Measurements from ENCODE around the gene STX10.
A peak's percentile ranks its signal among the peaks of the same experiment; 100 is the strongest.
"Not testable (repeated sequence)": the region's sequence is repeated elsewhere in the genome, so short reads cannot be mapped to it uniquely, and the experiment has no call there.

The STX10 gene, protein sequence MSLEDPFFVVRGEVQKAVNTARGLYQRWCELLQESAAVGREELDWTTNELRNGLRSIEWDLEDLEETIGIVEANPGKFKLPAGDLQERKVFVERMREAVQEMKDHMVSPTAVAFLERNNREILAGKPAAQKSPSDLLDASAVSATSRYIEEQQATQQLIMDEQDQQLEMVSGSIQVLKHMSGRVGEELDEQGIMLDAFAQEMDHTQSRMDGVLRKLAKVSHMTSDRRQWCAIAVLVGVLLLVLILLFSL

DNA sequence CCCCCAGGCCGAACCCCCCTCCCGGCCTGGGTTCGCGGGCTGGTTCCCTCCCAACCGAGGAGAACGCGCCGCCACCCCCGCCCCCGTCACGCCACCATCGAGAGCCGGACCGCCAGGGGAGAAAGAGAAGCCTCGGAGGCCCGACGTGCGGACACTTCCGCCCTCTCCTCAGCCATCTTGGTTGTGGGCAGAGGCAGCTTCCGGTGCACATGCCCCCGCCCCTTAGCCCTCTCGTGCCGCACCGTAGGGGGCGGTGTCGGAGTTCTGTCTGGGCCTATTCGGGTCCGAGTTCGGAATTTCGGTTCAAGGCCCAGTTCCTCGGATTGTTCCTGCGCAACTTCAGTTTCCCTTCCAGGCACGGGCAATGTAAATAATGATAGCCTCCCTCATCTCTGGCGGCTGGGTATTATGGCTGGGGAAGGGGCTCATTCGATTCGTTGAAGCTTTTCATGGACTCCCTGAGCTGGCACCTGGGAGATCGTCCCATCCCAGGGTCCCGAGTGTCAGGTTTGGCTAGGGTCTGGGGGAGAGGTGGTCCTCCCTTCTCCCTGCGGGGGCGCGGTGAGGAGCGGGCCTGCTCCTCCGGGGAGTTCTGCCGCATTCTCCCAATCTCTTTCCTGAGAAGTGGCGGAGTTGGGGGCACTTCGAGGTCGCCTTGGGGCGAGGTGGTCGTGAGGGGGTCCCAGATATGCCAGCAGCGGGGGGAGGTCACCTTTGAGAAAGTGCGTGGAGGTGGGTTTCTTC, at the start of gene STX10, which contains the start of gene IER2:
STX10 (minus strand) TSS at position 189 of the 744 bp plus-strand sequence. CDS start 202 bp downstream, outside the sequence.
IER2 (plus strand) TSS at position 225 of the 744 bp plus-strand sequence. CDS start 2,776 bp downstream, outside the sequence.
- H3K27me3 ChIP-seq (ENCODE audit: control insufficient read depth, insufficient read depth, low read length) = no peaks in the 10 kb centered on the region
- no peaks in the 10 kb centered on the region for H3K4me1 ChIP-seq (ENCODE audit: control insufficient read depth, insufficient read depth, low read length)
- peaks cover 15% of the 10 kb centered on the region for H3K36me3 ChIP-seq (ENCODE audit: control insufficient read depth, insufficient read depth, low read length)
- H3K4me3 ChIP-seq (ENCODE audit: low read depth, low read length) = peak within 1 kb of the TSS; percentile 89
- no peaks in the 10 kb centered on the region for H3K9me3 ChIP-seq (ENCODE audit: control insufficient read depth, insufficient read depth, low read length)
- peak within 1 kb of the TSS; percentile 96 for H3K9ac ChIP-seq (ENCODE audit: low read depth, low read length)

DNA sequence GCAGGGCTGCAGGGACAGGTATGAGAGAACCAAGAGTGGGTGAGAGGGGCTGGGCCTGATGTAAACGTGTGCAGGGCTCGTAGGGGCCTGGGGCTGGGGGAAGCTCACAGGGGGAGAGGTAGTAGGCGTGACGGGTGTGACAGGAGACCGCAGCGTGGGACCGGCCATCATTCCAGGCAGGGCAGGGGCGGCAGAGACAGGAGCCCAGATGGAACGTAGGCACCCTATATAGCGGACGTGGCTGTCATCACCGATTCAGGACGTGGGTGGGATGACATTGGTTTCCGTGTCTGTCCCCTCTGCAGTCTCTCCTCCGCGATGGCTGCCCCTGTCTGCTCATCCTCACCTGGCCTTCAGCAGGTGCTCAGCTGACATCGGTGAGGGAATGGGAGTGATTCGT, 48.5 kb upstream of the STX10 start:
- no peak overlapping the region for H3K9ac ChIP-seq (ENCODE audit: low read depth, low read length)
- H3K4me3 ChIP-seq (ENCODE audit: low read depth, low read length) = no peak overlapping the region
- H3K9me3 ChIP-seq (ENCODE audit: control insufficient read depth, insufficient read depth, low read length) = no peaks in the 10 kb centered on the region
- H3K36me3 ChIP-seq (ENCODE audit: control insufficient read depth, insufficient read depth, low read length) = no peaks in the 10 kb centered on the region
- no peaks in the 10 kb centered on the region for H3K27me3 ChIP-seq (ENCODE audit: control insufficient read depth, insufficient read depth, low read length)
- no peaks in the 10 kb centered on the region for H3K4me1 ChIP-seq (ENCODE audit: control insufficient read depth, insufficient read depth, low read length)

DNA sequence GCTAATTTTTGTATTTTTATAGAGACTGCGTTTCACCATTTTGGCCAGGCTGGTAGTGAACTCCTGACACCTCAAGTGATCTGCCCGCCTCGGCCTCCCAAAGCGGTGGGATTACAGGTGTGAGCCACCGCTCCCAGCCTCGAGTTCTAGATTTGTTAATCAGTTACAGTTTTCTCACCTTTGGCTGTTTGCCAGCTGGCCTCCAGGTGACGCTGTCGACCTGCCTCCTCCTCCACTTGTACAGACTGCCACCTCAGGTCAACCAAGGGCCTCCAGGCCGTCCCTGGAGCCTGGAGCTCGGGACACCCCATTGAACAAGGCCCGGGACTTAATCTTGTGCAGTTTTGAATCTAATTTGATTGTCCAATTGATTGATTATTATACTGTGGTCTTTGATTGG, 45.5 kb upstream of the STX10 start:
- Histone ChIP-seq H3K36me3 (ENCODE audit: control insufficient read depth, insufficient read depth, low read length) (no peaks in the 10 kb centered on the region), H3K27me3 (ENCODE audit: control insufficient read depth, insufficient read depth, low read length) (no peaks in the 10 kb centered on the region), H3K4me3 (ENCODE audit: low read depth, low read length) (no peak overlapping the region), H3K4me1 (ENCODE audit: control insufficient read depth, insufficient read depth, low read length) (no peaks in the 10 kb centered on the region), H3K9ac (ENCODE audit: low read depth, low read length) (no peak overlapping the region), H3K9me3 (ENCODE audit: control insufficient read depth, insufficient read depth, low read length) (no peaks in the 10 kb centered on the region)

DNA sequence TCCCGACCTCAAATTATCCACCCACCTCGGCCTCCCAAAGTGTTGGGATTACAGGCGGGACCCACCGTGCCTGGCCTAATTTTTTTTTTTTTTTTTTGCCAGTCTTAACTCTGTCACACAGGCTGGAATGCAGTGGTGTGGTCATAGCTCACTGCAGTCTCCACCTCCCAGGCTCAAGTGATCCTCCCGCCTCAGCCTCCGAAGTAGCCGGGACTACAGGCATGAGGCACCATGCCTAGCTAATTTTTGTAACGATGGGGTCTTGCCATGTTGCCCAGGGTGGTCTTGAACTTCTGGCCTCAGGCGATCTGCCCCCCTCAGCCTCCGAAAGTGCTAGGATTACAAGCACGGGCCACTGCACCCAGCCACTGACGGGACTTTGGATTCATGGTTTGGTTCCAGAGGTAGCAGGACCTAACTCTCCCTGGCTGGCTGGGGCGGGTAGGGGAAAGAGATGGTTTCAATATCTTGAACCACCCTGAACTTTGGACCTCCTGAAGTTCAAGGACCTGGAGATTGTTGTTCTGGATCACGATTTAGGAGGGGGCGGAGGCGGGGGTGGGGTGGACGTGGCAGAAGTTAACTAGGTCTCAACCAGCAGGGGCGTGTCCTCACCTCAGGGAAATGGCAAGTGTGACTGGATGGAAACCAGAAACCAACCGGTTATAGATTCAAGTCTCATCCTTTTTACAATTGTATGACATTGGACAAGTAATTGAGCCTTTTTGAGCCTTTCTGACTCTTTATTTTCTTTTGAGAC, 40.8 kb upstream of the STX10 start:
- no peaks in the 10 kb centered on the region for H3K36me3 ChIP-seq (ENCODE audit: control insufficient read depth, insufficient read depth, low read length)
- no peak overlapping the region for H3K4me3 ChIP-seq (ENCODE audit: low read depth, low read length)
- no peaks in the 10 kb centered on the region for H3K4me1 ChIP-seq (ENCODE audit: control insufficient read depth, insufficient read depth, low read length)
- no peak overlapping the region for H3K9ac ChIP-seq (ENCODE audit: low read depth, low read length)
- H3K9me3 ChIP-seq (ENCODE audit: control insufficient read depth, insufficient read depth, low read length) = no peaks in the 10 kb centered on the region
- H3K27me3 ChIP-seq (ENCODE audit: control insufficient read depth, insufficient read depth, low read length) = no peaks in the 10 kb centered on the region

DNA sequence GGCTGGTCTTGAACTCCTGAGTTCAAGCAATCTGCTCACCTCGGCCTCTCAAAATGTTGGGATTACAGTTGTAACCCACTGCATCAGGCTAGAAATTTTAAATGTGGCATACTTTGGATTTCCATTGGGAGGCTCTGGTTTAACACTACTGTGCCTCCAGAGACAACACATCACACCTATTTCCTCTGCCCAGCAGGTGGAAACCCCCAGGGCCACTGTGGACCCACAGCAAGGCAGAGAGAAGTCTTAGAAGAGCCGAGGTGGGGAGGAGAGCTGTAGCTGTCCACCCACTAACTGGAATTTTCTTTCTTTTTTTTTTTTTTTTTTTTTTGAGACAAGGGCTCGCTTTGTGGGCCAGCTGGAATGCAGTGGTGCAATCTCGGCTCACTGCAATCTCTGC, 39.4 kb upstream of the STX10 start:
- H3K4me1 ChIP-seq (ENCODE audit: control insufficient read depth, insufficient read depth, low read length) = no peaks in the 10 kb centered on the region
- no peaks in the 10 kb centered on the region for H3K9me3 ChIP-seq (ENCODE audit: control insufficient read depth, insufficient read depth, low read length)
- H3K4me3 ChIP-seq (ENCODE audit: low read depth, low read length) = no peak overlapping the region
- no peaks in the 10 kb centered on the region for H3K36me3 ChIP-seq (ENCODE audit: control insufficient read depth, insufficient read depth, low read length)
- H3K27me3 ChIP-seq (ENCODE audit: control insufficient read depth, insufficient read depth, low read length) = no peaks in the 10 kb centered on the region
- H3K9ac ChIP-seq (ENCODE audit: low read depth, low read length) = no peak overlapping the region

DNA sequence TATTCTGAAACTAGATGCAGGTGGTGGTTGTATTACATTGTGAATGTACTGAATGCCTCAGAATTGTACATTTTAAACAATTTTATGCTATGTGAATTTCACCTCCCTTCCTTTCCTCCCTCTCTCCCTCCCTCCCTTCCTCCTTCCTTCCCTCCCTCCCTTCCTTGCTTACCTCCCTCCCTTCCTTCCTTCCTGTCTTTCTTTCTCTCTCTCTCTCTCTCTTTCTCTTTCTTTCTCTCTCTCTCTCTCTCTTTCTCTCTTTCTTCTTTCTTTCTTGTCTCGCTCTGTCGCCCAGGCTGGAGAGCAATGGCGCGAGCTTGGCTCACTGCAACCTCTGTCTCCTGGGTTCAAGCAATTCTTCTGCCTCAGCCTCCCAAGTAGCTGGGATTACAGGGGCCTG, 37.2 kb upstream of the STX10 start:
- H3K9ac ChIP-seq (ENCODE audit: low read depth, low read length) = no peak overlapping the region
- no peaks in the 10 kb centered on the region for H3K4me1 ChIP-seq (ENCODE audit: control insufficient read depth, insufficient read depth, low read length)
- H3K4me3 ChIP-seq (ENCODE audit: low read depth, low read length) = no peak overlapping the region
- H3K36me3 ChIP-seq (ENCODE audit: control insufficient read depth, insufficient read depth, low read length) = no peaks in the 10 kb centered on the region
- no peaks in the 10 kb centered on the region for H3K9me3 ChIP-seq (ENCODE audit: control insufficient read depth, insufficient read depth, low read length)
- no peaks in the 10 kb centered on the region for H3K27me3 ChIP-seq (ENCODE audit: control insufficient read depth, insufficient read depth, low read length)

DNA sequence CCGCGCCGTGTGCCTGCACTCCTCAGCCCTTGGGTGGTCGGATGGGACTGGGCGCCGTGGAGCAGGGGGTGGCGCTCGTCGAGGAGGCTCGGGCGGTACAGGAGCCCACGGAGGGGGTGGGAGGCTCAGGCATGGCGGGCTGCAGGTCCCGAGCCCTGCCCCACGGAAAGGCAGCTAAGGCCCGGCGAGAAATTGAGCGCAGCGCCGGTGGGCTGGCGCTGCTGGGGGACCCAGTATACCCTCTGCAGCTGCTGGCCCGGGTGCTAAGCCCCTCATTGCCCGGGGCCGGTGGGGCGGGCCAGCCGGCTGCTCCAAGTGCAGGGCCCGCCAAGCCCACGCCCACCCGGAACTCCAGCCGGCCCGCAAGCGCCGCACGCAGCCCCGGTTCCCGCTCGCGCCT, 36.5 kb upstream of the STX10 start:
- not testable (repeated sequence) for H3K9me3 ChIP-seq (ENCODE audit: control insufficient read depth, insufficient read depth, low read length); H3K9ac ChIP-seq (ENCODE audit: low read depth, low read length); H3K27me3 ChIP-seq (ENCODE audit: control insufficient read depth, insufficient read depth, low read length); H3K4me1 ChIP-seq (ENCODE audit: control insufficient read depth, insufficient read depth, low read length); H3K36me3 ChIP-seq (ENCODE audit: control insufficient read depth, insufficient read depth, low read length); H3K4me3 ChIP-seq (ENCODE audit: low read depth, low read length)

DNA sequence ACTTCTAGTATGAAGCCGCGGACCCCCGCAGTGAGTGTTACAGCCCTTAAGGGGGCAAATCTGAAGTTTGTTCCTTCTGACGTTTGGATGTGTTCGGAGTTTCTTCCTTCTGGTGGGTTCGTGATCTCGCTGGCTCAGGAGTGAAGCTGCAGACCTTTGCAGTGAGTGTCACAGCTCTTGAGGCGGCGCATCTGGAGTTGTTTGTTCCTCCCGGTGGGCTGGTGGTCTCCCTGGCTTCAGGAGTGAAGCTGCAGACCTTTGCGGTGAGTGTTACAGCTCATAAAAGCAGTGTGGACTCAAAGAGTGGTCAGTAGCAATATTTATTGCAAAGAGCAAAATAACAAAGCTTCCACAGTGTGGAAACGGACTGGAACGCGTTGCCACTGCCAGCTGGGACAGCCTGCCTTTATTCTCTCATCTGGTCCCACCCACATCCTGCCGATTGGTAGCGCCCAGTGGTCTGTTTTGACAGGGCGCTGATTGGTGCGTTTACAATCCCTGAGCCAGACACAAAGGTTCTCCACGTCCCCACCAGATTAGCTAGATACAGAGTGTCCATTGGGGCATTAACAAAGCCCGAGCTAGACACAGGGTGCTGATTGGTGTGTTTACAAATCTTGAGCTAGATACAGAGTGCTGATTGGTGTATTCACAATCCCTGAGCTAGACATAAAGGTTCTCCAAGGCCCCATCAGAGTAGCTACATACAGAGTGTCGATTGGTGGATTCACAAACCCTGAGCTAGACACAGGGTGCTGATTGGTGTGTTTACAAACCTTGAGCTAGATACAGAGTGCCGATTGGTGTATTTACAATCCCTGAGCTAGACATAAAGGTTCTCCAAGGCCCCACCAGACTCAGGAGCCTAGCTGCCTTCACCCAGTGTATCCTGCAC, 35.8 kb upstream of the STX10 start:
- not testable (repeated sequence) for H3K4me1 ChIP-seq (ENCODE audit: control insufficient read depth, insufficient read depth, low read length); H3K9me3 ChIP-seq (ENCODE audit: control insufficient read depth, insufficient read depth, low read length); H3K36me3 ChIP-seq (ENCODE audit: control insufficient read depth, insufficient read depth, low read length); H3K9ac ChIP-seq (ENCODE audit: low read depth, low read length); H3K27me3 ChIP-seq (ENCODE audit: control insufficient read depth, insufficient read depth, low read length); H3K4me3 ChIP-seq (ENCODE audit: low read depth, low read length)

DNA sequence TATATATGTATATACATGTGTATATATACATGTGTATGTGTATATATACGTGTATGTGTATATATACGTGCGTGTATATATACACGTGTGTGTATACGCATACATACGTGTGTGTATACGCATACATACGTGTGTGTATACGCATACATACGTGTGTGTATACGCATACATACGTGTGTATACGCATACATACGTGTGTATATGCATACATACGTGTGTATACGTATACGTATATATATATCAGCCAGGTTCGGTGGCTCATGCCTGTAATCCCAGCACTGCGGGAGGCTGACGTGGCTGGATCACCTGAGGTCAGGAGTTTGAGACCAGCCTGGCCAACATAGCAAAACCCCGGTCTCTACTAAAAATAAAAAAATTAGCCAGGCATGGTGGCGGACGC, 34.8 kb upstream of the STX10 start:
- H3K27me3 ChIP-seq (ENCODE audit: control insufficient read depth, insufficient read depth, low read length); H3K4me1 ChIP-seq (ENCODE audit: control insufficient read depth, insufficient read depth, low read length); H3K9ac ChIP-seq (ENCODE audit: low read depth, low read length): not testable (repeated sequence)

DNA sequence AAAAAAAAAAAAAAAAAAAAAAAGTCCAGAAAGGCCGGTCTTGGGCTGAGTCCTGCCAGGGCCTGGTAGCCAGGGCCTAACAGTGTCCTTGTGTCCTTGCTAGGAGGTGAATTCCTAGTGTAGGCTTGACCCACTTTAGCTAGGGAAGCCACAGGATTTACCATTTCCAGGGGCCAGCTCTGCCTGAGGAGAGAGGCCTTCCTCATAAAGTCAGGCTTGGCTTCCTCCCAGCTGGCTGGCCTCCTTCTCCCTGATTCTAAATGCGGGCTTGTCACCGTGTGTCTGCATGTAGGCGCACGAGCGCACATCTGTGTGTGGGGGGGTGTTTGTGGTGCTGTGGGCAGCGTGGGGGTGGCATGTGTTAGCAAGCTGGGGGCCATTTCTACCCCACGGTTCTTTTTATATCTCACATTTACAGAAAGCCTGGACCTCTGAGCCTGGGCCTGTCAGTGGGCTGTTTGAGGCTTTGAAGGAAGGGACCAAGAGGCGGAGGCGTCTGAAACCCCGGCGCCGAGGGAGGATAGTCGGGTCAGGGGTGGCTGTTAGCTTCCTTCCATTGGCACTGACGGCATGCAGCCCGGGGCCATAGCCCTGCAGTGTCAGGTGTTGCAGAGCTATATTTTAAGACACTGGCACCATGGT, 31.7 kb upstream of the STX10 start:
- Histone ChIP-seq H3K27me3 (ENCODE audit: control insufficient read depth, insufficient read depth, low read length) (no peaks in the 10 kb centered on the region), H3K36me3 (ENCODE audit: control insufficient read depth, insufficient read depth, low read length) (no peaks in the 10 kb centered on the region), H3K4me1 (ENCODE audit: control insufficient read depth, insufficient read depth, low read length) (no peaks in the 10 kb centered on the region), H3K9ac (ENCODE audit: low read depth, low read length) (no peak overlapping the region), H3K4me3 (ENCODE audit: low read depth, low read length) (no peak overlapping the region), H3K9me3 (ENCODE audit: control insufficient read depth, insufficient read depth, low read length) (no peaks in the 10 kb centered on the region)

More for the DNA sequence above, 34.8 kb upstream of the STX10 start:
- not testable (repeated sequence) for H3K36me3 ChIP-seq (ENCODE audit: control insufficient read depth, insufficient read depth, low read length); H3K9me3 ChIP-seq (ENCODE audit: control insufficient read depth, insufficient read depth, low read length); H3K4me3 ChIP-seq (ENCODE audit: low read depth, low read length)

DNA sequence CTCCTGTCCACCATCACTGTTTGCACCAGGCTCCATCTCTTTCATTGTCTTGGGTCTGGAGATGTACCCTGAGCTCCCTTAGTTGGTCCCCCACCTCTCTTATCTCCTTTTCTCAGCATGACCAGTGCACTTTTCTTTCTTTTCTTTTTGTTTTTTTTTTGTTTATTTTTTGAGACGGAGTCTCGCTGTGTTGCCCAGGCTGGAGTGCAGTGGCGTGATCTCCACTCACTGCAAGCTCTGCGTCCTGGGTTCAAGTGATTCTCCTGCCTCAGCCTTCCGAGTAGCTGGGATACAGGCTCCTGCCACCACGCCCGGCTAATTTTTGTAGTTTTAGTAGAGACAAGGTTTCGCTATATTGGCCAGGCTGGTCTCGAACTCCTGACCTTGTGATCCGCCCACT, 28.1 kb upstream of the STX10 start:
- H3K27me3 ChIP-seq (ENCODE audit: control insufficient read depth, insufficient read depth, low read length); H3K4me1 ChIP-seq (ENCODE audit: control insufficient read depth, insufficient read depth, low read length); H3K9me3 ChIP-seq (ENCODE audit: control insufficient read depth, insufficient read depth, low read length); H3K36me3 ChIP-seq (ENCODE audit: control insufficient read depth, insufficient read depth, low read length); H3K9ac ChIP-seq (ENCODE audit: low read depth, low read length); H3K4me3 ChIP-seq (ENCODE audit: low read depth, low read length): not testable (repeated sequence)
